ENCODE data around the gene SIPA1L3.

DNA sequence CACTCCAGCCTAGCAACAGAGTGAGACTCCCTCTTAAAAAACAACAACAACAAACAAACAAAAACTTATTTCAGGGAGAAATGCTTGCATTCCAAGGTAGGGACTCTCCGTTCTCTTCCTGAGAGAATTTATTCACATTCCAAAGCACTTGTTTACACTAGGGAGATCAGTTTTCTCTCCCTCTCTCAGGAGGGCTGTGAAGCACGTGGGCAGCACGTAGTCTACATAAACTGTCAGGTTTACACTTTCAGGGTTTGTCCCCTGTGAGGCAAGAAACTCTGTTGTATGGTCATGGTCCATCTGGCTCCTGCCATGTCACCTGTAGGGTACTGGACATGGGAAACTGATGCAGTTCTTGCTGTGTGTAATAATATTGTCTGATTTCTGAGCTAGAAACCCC is 32.2 kb upstream of the SIPA1L3 start:
- TF ChIP-seq, protein P1, sequence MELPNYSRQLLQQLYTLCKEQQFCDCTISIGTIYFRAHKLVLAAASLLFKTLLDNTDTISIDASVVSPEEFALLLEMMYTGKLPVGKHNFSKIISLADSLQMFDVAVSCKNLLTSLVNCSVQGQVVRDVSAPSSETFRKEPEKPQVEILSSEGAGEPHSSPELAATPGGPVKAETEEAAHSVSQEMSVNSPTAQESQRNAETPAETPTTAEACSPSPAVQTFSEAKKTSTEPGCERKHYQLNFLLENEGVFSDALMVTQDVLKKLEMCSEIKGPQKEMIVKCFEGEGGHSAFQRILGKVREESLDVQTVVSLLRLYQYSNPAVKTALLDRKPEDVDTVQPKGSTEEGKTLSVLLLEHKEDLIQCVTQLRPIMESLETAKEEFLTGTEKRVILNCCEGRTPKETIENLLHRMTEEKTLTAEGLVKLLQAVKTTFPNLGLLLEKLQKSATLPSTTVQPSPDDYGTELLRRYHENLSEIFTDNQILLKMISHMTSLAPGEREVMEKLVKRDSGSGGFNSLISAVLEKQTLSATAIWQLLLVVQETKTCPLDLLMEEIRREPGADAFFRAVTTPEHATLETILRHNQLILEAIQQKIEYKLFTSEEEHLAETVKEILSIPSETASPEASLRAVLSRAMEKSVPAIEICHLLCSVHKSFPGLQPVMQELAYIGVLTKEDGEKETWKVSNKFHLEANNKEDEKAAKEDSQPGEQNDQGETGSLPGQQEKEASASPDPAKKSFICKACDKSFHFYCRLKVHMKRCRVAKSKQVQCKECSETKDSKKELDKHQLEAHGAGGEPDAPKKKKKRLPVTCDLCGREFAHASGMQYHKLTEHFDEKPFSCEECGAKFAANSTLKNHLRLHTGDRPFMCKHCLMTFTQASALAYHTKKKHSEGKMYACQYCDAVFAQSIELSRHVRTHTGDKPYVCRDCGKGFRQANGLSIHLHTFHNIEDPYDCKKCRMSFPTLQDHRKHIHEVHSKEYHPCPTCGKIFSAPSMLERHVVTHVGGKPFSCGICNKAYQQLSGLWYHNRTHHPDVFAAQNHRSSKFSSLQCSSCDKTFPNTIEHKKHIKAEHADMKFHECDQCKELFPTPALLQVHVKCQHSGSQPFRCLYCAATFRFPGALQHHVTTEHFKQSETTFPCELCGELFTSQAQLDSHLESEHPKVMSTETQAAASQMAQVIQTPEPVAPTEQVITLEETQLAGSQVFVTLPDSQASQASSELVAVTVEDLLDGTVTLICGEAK (IDR thresholded peaks at IDR 0.05; ENCODE audit: borderline replicate concordance) = no peak
- TF ChIP-seq, protein P2, sequence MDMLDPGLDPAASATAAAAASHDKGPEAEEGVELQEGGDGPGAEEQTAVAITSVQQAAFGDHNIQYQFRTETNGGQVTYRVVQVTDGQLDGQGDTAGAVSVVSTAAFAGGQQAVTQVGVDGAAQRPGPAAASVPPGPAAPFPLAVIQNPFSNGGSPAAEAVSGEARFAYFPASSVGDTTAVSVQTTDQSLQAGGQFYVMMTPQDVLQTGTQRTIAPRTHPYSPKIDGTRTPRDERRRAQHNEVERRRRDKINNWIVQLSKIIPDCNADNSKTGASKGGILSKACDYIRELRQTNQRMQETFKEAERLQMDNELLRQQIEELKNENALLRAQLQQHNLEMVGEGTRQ (IDR thresholded peaks at IDR 0.05; ENCODE audit: borderline replicate concordance, low read depth, low read length) = no peak
- TF ChIP-seq POLR2A (IDR thresholded peaks at IDR 0.05; ENCODE audit: low read depth, low read length) = no peak

Data from GM12878 (cell line).